Measurements from ENCODE around the gene MYMX.

Gene MYMX

DNA sequence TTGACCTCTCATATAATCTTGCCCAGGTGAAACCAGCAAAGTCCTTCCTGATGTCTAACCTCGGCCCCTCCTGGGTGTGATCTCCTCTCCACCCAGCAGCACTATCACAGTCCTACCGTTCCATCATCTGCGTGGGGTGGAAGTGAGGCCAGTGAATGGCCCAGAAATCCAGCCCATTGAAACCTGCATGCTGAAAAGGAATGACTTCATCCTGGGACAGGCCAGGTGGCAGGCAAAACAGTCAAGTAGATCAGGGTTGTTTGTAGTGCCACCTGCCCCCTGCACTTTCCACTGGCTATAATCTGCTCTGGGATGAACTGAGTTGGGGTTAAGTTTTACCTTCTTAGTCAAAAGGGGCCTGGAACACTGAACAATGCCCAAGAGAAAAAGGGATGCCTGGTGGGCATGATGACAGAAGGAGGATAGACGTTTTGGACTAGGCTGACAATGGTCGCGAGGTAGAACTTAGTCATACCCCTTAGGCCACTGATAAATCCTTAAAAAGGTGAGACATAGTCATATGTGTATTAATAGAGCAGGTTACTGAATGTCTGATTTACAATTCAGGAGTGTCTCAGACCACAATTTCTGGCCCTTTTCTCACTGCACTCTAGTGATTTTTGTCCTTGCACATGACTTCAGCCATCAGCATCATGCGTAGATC, 22.1 kb downstream of the MYMX start:
- H3K9me3 ChIP-seq (ENCODE audit: control insufficient read depth, insufficient read depth, low read depth, low read length): no peaks in the 10 kb centered on the region
- H3K4me1 ChIP-seq (ENCODE audit: control insufficient read depth, insufficient read depth, low read length): peaks cover 4% of the 10 kb centered on the region; the same call in 1 of the 2 replicates
- ChIA-PET CTCF (interaction anchor here (0.7 to 7.8 kb wide), 10 partner anchors 13 to 142 kb away, joined by 3 to 148 read pairs (median 11); partner anchors contain the start of genes SLC29A1 and SLC35B2), POLR2A (interaction anchor here (0.6 kb wide), 1 partner anchor 8 kb away, joined by 3 read pairs; the partner anchor contains the start of gene HSP90AB1)
- H3K36me3 ChIP-seq (ENCODE audit: control insufficient read depth in 2 of 2, insufficient read depth in 1 of 2, low read length in 2 of 2): peaks cover 2 to 19% of the 10 kb centered on the region in 2 experiments; a peak in 2 of 3 replicates
- TF ChIP-seq ZNF274 (IDR thresholded peaks at IDR 0.05; ENCODE audit: low read length): no peak
- TF ChIP-seq ZNF274 (tag by site-specific recombination; IDR thresholded peaks at IDR 0.05; ENCODE audit: borderline replicate concordance): no peak
- TF ChIP-seq ZNF239 (tag by site-specific recombination; IDR thresholded peaks at IDR 0.05): no peak
- TF ChIP-seq ZNF600 (tag by site-specific recombination; IDR thresholded peaks at IDR 0.05): peak; percentile 73
- peak; percentile 70 for TF ChIP-seq GLIS1 (tag by site-specific recombination; IDR thresholded peaks at IDR 0.05)
- peak; percentile 59; the same call in 1 of the 2 replicates for TF ChIP-seq ZBTB17 (tag by site-specific recombination; IDR thresholded peaks at IDR 0.05)
- no peak for TF ChIP-seq ZNF548 (tag by site-specific recombination; IDR thresholded peaks at IDR 0.05)
- H3K27ac ChIP-seq (ENCODE audit: extremely low read depth, low read depth, low read length): no peak overlapping the region
- no peak overlapping the region for H3K4me3 ChIP-seq (ENCODE audit: low read depth, low read length)

DNA sequence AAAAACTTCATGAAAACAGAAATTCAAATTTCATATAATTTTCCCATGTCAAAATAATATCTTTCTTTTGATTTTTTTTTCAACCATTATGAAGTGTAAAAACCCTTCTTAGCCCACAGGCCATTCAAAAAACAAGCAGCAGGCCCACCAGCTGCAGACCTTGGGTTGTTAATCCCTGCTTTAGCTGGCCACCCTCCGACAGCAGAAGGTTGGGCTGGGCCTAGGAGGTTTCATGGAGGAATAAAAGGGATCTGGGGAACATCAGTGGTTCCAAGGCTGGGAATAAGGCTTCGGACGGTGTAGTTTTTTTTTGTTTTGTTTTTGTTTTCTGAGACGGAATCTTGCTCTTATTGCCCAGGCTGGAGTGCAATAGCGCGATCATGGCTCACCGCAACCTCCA, 26.6 kb downstream of the MYMX start:
- no peak overlapping the region for H3K4me3 ChIP-seq (ENCODE audit: low read depth, low read length)
- no peaks in the 10 kb centered on the region for H3K9me3 ChIP-seq (ENCODE audit: control insufficient read depth, insufficient read depth, low read depth, low read length)
- TF ChIP-seq, protein P1, sequence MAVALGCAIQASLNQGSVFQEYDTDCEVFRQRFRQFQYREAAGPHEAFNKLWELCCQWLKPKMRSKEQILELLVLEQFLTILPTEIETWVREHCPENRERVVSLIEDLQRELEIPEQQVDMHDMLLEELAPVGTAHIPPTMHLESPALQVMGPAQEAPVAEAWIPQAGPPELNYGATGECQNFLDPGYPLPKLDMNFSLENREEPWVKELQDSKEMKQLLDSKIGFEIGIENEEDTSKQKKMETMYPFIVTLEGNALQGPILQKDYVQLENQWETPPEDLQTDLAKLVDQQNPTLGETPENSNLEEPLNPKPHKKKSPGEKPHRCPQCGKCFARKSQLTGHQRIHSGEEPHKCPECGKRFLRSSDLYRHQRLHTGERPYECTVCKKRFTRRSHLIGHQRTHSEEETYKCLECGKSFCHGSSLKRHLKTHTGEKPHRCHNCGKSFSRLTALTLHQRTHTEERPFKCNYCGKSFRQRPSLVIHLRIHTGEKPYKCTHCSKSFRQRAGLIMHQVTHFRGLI (tag by site-specific recombination; IDR thresholded peaks at IDR 0.05): peak; percentile 97
- TF ChIP-seq ZSCAN4 (tag by site-specific recombination; IDR thresholded peaks at IDR 0.05): no peak
- ChIA-PET CTCF (interaction anchor here (0.7 to 5.6 kb wide), 7 partner anchors 8 to 218 kb away, joined by 3 to 70 read pairs (median 6); partner anchors contain the start of gene SLC29A1), POLR2A (no interaction called here)
- H3K27ac ChIP-seq (ENCODE audit: extremely low read depth, low read depth, low read length): no peak overlapping the region
- no peaks in the 10 kb centered on the region for H3K4me1 ChIP-seq (ENCODE audit: control insufficient read depth, insufficient read depth, low read length)
- H3K36me3 ChIP-seq (ENCODE audit: control insufficient read depth in 2 of 2, insufficient read depth in 1 of 2, low read length in 2 of 2): peaks cover 0 to 9% of the 10 kb centered on the region in 2 experiments; a peak in 1 of 3 replicates

GRCh38 chr6:44245391-44245911, 28.7 kb downstream of the MYMX start:
- Histone ChIP-seq H3K4me3 (ENCODE audit: low read depth, low read length) (no peak overlapping the region), H3K36me3 (ENCODE audit: control insufficient read depth in 2 of 2, insufficient read depth in 1 of 2, low read length in 2 of 2) (peaks cover 10 to 30% of the 10 kb centered on the region in 2 experiments), H3K27ac (ENCODE audit: extremely low read depth, low read depth, low read length) (no peak overlapping the region), H3K9me3 (ENCODE audit: control insufficient read depth, insufficient read depth, low read depth, low read length) (no peaks in the 10 kb centered on the region), H3K4me1 (ENCODE audit: control insufficient read depth, insufficient read depth, low read length) (no peaks in the 10 kb centered on the region)
- no peak for TF ChIP-seq ZNF654 (tag by site-specific recombination; IDR thresholded peaks at IDR 0.05; ENCODE audit: low read depth)
- no peak for TF ChIP-seq ZSCAN18 (tag by site-specific recombination; IDR thresholded peaks at IDR 0.05)
- no peak for TF ChIP-seq ZNF76 (tag by site-specific recombination; IDR thresholded peaks at IDR 0.05; ENCODE audit: borderline replicate concordance, low read depth)
- TF ChIP-seq SCRT2 (tag by site-specific recombination; IDR thresholded peaks at IDR 0.05): no peak
- no peak for TF ChIP-seq CTCF (tag by site-specific recombination; IDR thresholded peaks at IDR 0.05)
- no peak for TF ChIP-seq SETDB1 (IDR thresholded peaks at IDR 0.05; ENCODE audit: insufficient read length, low read length)
- no peak for TF ChIP-seq ZNF626 (tag by site-specific recombination; IDR thresholded peaks at IDR 0.05)
- TF ChIP-seq ZSCAN16 (tag by site-specific recombination; IDR thresholded peaks at IDR 0.05): 0 out of 2 replicates have a peak, but pooled peaks have one; percentile 0
- TF ChIP-seq, protein P2, sequence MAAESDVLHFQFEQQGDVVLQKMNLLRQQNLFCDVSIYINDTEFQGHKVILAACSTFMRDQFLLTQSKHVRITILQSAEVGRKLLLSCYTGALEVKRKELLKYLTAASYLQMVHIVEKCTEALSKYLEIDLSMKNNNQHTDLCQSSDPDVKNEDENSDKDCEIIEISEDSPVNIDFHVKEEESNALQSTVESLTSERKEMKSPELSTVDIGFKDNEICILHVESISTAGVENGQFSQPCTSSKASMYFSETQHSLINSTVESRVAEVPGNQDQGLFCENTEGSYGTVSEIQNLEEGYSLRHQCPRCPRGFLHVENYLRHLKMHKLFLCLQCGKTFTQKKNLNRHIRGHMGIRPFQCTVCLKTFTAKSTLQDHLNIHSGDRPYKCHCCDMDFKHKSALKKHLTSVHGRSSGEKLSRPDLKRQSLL (tag by site-specific recombination; IDR thresholded peaks at IDR 0.05): no peak
- ChIA-PET CTCF (interaction anchor here (1.1 to 5.6 kb wide), 5 partner anchors 10 to 149 kb away, joined by 3 to 70 read pairs (median 22); partner anchors contain the start of genes SLC29A1 and SLC35B2), POLR2A (interaction anchor here (0.7 to 5.1 kb wide), 8 partner anchors 8 to 616 kb away, joined by 3 to 131 read pairs (median 8); partner anchors contain the start of genes GTPBP2, SLC29A1 and SLC35B2)

Measured in HEK293 (cell line).